ENCODE measurements around the gene PIGL.
A peak's percentile ranks its signal among the peaks of the same experiment; 100 is the strongest.

The PIGL gene

DNA sequence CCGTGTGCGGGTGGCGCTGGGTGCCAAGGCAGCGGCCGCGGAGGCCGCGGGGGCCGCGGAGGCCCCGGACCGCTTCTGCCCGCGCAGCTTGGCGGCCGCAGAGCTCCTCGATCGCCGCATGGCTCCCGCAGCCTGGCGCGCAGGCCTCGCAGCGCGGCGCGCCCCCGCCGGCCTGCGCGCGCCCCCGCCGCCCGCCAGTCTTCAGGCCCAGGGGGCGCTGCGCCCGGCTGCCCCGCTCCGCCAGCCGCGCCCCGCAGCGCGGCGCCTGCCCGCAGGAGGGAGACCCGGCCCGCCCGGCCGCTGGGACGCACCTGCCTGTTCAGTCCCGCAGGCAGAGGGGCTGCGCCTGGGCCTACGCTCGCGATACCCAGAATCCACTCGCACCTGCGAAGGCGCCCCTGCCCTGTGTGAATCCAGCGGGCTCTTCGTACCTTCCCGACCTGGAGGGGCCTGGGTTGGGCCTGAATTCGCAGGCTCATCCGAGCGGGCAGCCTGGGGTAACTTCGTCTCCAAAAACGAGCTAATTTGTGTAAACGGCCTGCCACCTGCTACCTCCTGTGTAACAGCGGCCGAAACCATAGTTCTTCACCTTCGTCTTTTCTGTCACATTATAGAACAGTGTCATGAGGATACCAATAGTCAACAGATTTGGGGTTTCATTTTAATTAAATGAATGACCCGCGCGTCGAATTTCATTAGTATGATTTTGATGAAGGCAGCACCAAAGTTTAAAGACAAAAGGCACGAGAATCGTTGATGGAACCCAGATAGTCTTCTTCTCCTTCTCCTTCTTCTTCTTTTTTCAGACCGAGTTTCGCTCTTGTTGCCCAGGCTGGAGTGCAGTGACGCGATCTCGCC lies 136.5 kb downstream of the PIGL start, which contains the start of gene CENPV:
Gene CENPV (minus strand): TSS at position 153 of the 858 bp plus-strand sequence. CDS start 33 bp downstream, at position 120.
- no peak for DNase-seq (ENCODE audit: low read depth)

DNA sequence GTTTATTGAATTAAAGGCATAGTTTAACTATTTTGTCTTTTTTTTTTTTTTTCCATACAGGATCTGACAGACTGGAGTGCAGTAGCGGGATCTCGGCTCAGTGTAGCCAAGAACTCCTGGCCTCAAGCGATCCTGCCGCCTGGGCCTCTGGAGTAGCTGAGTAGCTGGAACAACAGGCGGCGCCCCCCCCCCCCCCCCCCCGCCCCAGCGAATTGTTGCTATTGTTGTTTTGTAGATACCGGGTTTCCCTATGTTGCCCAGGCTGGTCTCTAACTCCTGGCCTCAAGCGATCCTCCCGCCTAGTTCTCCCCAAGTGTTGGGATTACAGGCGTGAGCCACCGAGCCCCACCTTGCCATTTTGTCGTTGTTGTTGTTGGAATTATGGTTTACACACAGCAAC lies 137.6 kb downstream of the PIGL start:
- no peak for DNase-seq (ENCODE audit: low read depth)

DNA sequence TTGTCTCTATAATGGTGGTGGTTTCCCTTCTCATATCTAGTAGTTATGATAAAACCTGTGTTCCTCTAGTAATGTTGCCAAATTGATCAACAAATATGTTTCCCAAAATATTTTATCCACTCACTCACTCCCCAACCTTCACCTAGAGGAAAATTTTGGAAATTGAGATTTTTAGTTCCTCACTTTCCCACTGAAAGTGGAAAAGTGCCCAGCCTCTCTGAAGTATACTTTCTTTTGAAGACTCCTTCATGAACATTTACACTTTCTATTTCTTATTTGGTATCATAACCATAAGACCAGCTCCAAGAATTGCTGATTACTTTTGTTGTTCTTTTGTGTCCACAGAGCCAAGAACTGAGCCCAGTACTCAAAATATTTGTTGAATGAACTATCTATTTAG lies 141.4 kb downstream of the PIGL start:
- no peak for DNase-seq (ENCODE audit: low read depth)

DNA sequence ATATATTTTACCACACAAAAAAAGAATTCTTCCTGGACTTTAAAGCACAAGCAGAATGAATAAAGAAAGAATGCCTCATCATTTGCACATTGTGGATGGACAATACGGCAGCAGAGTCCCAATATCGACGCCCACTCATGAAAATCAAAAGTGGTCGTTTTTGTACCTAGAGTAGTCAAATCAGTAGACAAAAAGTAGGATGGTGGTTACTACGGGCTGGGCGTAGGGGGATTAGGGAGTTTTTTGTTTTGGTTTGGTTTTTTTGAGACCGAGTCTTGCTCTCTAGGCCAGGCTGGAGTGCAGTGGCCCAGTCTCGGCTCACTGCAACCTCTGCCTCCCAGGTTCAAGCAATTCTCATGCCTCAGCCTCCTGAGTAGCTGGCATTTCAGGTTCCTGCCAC lies 144.9 kb downstream of the PIGL start:
- DNase-seq (ENCODE audit: low read depth) = no peak

DNA sequence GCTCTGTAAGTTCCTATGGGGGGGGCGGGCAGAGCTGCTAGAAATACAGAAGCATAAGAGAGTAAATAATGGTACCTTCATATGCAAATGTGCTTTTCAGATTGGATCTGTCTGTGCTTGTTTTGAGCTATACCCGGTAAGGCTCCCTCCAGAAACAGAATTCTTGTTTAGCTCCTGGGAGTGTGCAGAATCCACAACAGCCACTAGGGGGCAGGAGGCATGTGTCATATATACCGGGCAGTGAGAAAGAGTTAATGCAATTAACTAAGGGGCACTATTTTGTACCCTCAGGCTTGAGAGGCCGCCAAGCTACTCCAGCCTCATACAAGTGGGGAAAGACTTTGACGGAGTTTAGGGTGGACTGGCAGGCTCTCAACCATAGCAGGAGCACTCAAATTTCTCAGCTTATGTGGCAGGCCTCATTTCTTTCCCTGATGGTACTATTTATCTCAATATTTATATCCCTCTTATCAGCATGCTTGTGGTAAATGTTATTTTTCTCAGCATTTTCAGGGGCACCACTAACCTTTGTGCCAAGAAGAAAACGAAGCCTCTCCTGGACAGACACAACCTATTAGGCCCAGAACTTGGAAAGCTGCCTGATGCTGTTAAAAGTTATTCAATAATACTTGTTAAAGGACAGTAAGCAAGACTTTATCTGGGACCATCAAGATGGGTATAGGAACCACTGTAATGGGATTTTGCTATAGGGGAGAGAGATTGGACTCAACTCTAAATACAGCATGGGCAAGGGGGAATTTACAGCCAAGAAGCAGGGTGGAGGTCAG lies 146.9 kb downstream of the PIGL start:
- DNase-seq (ENCODE audit: low read depth) = no peak

DNA sequence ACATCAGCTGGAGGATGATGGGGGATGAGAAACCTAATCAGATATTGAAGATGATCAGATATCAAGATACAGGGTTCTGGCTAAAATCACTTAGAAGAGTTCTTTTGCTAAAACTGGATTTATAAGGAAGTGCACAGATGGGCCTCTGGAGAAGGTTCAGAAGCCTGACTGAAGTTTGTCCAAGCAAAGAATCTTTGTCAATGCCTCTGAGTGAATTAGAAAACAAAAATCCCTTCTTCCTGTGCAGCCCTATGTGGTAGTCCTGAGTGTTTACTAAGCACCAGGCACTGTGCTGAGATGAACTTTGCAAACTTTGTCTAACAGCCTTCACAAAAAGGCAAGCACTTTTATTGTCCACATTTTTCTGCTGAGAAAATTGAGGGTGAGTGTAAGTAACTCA lies 147.6 kb downstream of the PIGL start:
- no peak for DNase-seq (ENCODE audit: low read depth)

DNA sequence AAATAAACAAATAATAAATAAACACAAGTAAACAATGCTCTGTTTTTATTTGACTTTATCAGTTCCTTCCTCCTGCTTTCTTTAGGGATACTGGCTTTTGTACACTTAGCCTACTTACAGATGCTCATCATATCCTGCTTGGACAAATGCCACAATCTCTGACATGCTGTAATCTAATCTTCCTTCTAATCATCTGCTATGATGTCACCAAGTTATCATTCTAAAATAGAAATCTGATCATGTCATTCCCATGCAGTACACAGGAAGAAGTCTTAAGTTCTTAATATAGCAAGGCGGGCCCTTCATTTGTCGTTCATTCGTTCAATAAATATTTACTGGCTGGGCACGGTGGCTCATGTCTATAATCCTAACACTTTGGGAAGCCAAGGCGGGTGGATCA lies 154.7 kb downstream of the PIGL start:
- DNase-seq (ENCODE audit: low read depth) = peak; percentile 91

DNA sequence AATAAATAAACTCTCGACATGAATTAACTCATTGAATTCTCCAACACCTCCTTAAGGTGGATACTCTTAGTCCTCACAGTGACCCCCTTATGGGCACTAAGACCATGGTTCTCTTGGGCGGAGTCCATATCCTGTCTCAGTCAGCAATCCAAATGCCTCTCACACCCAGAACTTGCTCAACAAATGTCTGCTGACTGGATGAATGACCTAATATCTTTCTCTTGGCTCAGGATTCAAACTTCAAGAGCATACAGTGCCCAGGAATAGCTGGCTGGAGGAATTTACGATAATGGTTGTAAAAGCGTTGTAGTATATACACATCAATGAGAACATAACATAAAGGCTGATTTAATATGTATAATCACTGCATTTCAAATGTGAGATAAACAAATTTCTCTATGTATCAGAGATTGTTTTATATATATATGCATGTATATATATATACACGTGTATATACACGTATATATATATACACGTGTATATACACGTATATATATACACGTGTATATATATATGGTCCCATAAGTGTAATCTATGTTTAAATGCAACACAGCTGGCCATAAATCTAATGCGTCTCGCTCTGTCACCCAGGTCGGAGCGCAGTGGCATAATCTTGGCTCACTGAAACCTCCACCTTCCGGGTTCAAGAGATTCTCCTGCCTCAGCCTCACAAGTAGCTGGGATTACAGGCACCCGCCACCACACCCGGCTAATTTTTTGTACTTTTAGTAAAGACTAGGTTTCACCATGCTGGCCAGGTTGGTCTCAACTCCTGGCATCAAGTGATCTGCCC lies 157.3 kb downstream of the PIGL start:
- DNase-seq (ENCODE audit: low read depth) = no peak

Measured in HS-5 (cell line).